ENCODE data around the gene ATP10B. TPM values are rescaled to one million over a fixed set of nuclear protein-coding genes. Genes with fewer than 3 reads are reported as not detected.
"Not testable (repeated sequence)": the region's sequence is repeated elsewhere in the genome, so short reads cannot be mapped to it uniquely, and the experiment has no call there.

ATP10B gene, protein sequence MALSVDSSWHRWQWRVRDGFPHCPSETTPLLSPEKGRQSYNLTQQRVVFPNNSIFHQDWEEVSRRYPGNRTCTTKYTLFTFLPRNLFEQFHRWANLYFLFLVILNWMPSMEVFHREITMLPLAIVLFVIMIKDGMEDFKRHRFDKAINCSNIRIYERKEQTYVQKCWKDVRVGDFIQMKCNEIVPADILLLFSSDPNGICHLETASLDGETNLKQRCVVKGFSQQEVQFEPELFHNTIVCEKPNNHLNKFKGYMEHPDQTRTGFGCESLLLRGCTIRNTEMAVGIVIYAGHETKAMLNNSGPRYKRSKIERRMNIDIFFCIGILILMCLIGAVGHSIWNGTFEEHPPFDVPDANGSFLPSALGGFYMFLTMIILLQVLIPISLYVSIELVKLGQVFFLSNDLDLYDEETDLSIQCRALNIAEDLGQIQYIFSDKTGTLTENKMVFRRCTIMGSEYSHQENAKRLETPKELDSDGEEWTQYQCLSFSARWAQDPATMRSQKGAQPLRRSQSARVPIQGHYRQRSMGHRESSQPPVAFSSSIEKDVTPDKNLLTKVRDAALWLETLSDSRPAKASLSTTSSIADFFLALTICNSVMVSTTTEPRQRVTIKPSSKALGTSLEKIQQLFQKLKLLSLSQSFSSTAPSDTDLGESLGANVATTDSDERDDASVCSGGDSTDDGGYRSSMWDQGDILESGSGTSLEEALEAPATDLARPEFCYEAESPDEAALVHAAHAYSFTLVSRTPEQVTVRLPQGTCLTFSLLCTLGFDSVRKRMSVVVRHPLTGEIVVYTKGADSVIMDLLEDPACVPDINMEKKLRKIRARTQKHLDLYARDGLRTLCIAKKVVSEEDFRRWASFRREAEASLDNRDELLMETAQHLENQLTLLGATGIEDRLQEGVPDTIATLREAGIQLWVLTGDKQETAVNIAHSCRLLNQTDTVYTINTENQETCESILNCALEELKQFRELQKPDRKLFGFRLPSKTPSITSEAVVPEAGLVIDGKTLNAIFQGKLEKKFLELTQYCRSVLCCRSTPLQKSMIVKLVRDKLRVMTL (N-terminal part only)
- total RNA-seq (0.03 TPM in 1 of 2 replicates, not detected in the other), polyA plus RNA-seq (not detected in 2 replicates)

DNA sequence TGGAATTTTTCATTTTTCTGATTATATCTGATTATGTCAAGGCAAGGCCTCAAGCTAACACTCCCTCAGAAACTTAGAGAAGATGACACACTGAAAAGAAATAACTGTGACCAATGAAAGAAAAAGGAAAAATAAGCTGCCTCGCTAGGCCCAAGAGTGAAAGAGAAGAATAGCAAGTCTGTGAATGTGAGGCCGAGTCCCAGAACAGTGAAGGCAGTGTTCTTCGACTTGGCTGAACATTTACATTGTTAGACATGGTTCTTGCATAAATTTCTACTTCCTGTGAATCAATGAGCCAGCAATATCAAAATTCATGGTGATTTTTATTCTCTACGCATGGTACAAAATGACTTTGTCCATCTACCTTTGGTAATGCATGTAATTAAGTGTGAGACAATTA lies at the start of gene ATP10B:
TSS of gene ATP10B (minus strand) at position 163 of the 400 bp plus-strand sequence. CDS start 164,137 bp downstream, outside the sequence.
- TF ChIP-seq, protein P1, sequence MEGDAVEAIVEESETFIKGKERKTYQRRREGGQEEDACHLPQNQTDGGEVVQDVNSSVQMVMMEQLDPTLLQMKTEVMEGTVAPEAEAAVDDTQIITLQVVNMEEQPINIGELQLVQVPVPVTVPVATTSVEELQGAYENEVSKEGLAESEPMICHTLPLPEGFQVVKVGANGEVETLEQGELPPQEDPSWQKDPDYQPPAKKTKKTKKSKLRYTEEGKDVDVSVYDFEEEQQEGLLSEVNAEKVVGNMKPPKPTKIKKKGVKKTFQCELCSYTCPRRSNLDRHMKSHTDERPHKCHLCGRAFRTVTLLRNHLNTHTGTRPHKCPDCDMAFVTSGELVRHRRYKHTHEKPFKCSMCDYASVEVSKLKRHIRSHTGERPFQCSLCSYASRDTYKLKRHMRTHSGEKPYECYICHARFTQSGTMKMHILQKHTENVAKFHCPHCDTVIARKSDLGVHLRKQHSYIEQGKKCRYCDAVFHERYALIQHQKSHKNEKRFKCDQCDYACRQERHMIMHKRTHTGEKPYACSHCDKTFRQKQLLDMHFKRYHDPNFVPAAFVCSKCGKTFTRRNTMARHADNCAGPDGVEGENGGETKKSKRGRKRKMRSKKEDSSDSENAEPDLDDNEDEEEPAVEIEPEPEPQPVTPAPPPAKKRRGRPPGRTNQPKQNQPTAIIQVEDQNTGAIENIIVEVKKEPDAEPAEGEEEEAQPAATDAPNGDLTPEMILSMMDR (IDR thresholded peaks at IDR 0.05; ENCODE audit: low read depth, low read length): no peak
- Histone ChIP-seq H3K27ac (no peak within 1 kb of the TSS), H3K36me3 (no peaks in the 10 kb centered on the region), H3K27me3 (no peaks in the 10 kb centered on the region), H3K4me3 (no peak within 1 kb of the TSS), H3K9me3 (ENCODE audit: low read depth) (no peaks in the 10 kb centered on the region), H3K4me1 (ENCODE audit: low read depth) (no peaks in the 10 kb centered on the region)
- no peak for DNase-seq (ENCODE audit: low read depth in 1 of 2, low spot score in 1 of 2)

DNA sequence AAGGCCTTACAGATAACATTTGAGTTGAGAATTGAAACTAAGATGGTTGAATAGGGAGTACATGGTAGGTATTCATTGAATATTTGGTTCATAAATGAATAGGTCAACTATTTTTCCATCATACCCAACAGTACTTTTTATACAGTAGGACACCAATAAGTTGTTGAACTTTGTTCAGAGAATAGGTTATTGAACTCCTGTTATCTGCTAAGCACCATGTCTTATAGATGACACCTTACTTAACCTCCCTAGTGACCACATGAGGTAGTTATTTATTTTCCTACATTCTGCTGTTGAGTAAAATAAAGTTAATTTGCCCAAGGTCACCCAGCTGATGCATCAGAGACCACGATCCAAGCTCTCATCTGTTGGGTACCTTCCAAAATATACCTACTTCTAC lies 49.6 kb upstream of the ATP10B start:
- Histone ChIP-seq H3K4me3 (no peak overlapping the region), H3K4me1 (ENCODE audit: low read depth) (no peaks in the 10 kb centered on the region), H3K27me3 (no peaks in the 10 kb centered on the region), H3K36me3 (no peaks in the 10 kb centered on the region), H3K9me3 (ENCODE audit: low read depth) (no peaks in the 10 kb centered on the region), H3K27ac (no peak overlapping the region)
- TF ChIP-seq, protein P1 (IDR thresholded peaks at IDR 0.05; ENCODE audit: low read depth, low read length): no peak
- DNase-seq (ENCODE audit: low read depth in 1 of 2, low spot score in 1 of 2): no peak

DNA sequence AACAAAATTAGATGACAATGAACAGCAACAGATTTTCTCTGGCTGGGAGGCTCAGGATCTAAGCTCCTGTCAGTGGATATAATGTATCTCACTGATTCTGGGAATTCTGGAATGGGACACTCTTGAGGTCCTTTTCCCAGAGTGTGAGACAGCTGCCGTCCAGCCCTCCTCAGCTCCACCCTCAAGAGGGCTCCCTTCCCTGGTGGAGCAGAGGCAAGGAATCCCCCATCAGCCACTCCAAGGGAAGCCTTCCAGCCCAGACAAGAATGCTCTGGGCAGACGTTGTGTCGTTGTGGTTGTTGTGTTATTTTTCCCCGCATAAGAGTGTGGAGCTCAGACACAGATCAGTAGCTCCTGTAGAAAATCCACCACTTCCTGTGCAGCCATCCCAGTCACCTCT lies 47.7 kb upstream of the ATP10B start:
- Histone ChIP-seq H3K9me3 (ENCODE audit: low read depth) (no peaks in the 10 kb centered on the region), H3K27me3 (no peaks in the 10 kb centered on the region), H3K4me3 (no peak overlapping the region), H3K4me1 (ENCODE audit: low read depth) (no peaks in the 10 kb centered on the region), H3K36me3 (no peaks in the 10 kb centered on the region), H3K27ac (no peak overlapping the region)
- no peak for DNase-seq (ENCODE audit: low read depth in 1 of 2, low spot score in 1 of 2)
- TF ChIP-seq, protein P1 (IDR thresholded peaks at IDR 0.05; ENCODE audit: low read depth, low read length): no peak

DNA sequence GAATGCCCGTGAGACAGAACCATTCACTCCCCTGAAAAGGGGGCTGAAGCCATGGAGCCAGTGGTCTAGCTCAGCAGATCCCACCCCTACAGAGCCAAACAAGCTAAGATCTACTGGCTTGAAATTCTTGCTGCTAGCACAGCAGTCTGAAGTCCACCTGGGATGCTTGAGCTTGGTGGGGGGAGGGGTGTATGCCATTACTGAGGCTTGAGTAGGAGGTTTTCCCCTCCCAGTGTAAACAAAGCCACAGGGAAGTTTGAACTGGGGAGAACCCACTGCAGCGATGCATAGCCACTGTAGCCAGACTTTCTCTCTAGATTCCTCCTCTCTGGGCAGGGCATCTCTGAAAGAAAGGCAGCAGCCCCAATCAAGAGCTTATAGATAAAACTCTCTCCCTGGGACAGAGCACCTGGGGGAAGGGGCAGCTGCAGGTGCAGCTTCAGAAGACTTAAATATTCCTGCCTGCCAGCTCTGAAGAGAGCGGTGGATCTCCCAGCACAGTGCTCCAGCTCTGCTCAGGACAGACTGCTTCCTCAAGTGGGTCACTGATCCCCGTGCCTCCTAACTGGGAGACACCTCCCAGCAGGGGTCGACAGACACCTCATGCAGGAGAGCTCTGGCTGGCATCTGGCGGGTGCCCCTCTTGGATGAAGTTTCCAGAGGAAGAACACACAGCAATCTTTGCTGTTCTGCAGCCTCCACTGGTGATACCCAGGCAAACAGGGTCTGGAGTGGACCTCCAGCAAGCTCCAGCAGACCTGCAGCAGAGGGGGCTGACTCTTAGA lies 41.4 kb upstream of the ATP10B start:
- not testable (repeated sequence) for H3K27ac ChIP-seq; H3K4me3 ChIP-seq; H3K4me1 ChIP-seq (ENCODE audit: low read depth); DNase-seq (ENCODE audit: low read depth in 1 of 2, low spot score in 1 of 2); H3K36me3 ChIP-seq; H3K27me3 ChIP-seq; H3K9me3 ChIP-seq (ENCODE audit: low read depth)

DNA sequence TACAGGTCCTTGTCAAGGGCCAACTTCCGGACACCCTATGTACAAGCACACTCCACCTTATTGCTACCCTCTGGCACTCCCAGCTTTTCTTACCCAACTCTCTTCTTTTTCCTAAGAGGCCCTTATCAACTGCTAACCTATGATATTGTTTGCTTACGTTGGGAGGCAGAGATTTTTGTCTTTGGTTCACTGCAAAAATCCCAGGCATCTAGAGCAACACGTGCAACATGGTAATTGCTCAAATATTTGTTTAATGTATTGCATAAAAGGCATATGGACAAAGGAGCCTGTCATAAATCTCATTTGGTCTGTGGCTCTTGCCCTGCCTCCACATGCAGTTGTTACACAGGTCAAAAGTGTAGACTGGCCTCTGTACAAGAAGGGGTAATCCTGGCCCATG lies 35.8 kb upstream of the ATP10B start:
- H3K4me3 ChIP-seq: no peak overlapping the region
- TF ChIP-seq, protein P1 (IDR thresholded peaks at IDR 0.05; ENCODE audit: low read depth, low read length): no peak
- H3K27ac ChIP-seq: no peak overlapping the region

DNA sequence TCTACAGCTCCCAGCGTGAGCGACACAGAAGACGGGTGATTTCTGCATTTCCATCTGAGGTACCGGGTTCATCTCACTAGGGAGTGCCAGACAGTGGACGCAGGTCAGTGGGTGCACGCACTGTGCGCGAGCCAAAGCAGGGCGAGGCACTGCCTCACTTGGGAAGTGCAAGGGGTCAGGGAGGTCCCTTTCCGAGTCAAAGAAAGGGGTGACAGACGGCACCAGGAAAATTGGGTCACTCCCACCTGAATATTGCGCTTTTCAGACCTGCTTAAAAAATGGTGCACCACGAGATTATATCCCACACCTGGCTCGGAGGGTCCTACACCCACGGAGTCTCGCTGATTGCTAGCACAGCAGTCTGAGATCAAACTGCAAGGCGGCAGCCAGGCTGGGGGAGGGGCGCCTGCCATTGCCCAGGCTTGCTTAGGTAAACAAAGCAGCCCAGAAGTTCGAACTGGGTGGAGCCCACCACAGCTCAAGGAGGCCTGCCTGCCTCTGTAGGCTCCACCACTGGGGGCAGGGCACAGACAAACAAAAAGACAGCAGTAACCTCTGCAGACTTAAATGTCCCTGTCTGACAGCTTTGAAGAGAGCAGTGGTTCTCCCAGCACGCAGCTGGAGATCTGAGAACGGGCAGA lies 21.7 kb upstream of the ATP10B start:
- not testable (repeated sequence) for H3K27ac ChIP-seq; H3K4me1 ChIP-seq (ENCODE audit: low read depth); H3K27me3 ChIP-seq; DNase-seq (ENCODE audit: low read depth in 1 of 2, low spot score in 1 of 2); H3K36me3 ChIP-seq; H3K9me3 ChIP-seq (ENCODE audit: low read depth); H3K4me3 ChIP-seq

More for the DNA sequence above, 35.8 kb upstream of the ATP10B start:
- H3K36me3 ChIP-seq: no peaks in the 10 kb centered on the region
- DNase-seq (ENCODE audit: low read depth in 1 of 2, low spot score in 1 of 2): no peak
- no peaks in the 10 kb centered on the region for H3K9me3 ChIP-seq (ENCODE audit: low read depth)
- no peaks in the 10 kb centered on the region for H3K27me3 ChIP-seq
- H3K4me1 ChIP-seq (ENCODE audit: low read depth): no peaks in the 10 kb centered on the region

All from cardiac muscle cell (in vitro differentiated cells and primary cell).